GM04504 (cell line): ENCODE data around the gene PLEKHH1.

ENCODE experiments used
- DNase-seq: peaks from one replicate; pipeline ENCODE4 v3.0.0-alpha.2; 2012; ENCODE audit warnings: low read depth

The PLEKHH1 gene

DNA sequence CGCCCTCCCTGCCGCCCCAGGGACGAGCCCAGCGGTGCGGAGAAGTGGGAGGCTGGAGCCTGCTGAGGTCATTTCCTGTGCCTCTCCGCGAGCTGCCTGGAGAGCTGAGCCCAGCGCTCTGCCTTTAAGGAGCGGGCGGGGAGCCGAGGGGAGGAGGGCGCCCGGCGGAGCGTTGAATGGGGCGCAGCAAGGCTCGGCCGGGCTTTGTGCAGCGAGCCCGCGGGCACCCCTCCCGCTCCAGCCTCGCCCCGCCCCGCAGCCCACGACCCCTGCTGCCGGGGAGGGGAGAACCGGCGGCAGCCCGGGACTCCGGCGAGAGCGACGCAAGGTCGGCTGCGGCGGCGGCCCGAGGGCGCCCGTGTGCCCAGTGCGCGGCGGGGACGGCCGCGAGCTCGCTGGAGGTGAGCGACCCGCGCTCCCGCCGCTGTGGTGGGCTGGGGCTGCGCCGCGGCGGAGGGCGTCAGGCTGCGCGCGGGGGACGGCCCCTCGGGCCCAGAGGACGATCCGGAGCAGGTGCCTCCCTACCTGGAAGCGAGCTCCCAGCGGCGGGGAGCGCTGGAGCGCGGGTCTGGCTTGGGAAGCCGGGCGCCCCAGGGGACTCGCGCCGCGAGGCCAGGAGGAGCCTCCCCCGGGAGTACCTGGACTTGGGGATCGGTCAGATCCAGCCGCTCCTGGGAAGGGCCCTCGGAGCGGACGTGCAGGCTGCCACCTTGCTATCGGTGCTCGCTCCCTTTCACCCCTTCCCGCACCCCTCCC, at the start of gene PLEKHH1:
Gene PLEKHH1 (plus strand): TSS at position 293 of the 756 bp plus-strand sequence. CDS start 8,578 bp downstream, outside the sequence.
- DNase-seq: peak; percentile 22

DNA sequence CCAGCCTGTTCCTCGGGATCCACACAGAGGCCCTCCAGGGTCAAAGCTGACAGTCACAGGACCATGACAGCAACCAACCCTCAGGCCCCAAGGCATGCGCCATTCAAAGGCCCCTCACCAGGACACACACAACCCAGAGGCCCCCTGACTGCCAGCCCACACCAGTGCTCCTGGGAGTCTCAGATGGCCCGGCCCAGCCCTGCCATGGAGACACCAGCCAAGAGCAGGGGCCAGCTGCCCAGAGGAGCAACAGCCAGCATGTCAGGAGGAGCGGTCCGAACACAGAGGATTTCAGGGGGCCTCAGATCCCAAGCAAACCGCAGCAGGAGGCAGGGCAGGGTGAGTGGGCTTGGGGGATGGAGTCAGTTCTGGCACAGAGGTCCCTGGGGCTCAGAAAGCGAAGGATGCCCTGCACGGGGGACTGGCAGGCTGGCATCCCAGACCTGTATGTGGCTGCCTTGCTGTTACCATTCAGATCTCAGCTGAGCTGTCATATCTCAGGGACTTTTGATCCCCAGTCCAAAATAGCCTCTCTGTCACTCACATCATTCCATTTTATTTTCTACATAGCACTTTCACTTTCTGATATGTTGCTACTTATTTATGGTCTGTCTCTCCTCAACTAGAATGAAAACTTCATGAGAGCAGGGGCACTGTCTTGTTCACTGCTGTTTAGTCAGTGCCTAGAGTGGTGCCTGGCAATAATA, 49.4 kb upstream of the PLEKHH1 start:
- DNase-seq: no peak

DNA sequence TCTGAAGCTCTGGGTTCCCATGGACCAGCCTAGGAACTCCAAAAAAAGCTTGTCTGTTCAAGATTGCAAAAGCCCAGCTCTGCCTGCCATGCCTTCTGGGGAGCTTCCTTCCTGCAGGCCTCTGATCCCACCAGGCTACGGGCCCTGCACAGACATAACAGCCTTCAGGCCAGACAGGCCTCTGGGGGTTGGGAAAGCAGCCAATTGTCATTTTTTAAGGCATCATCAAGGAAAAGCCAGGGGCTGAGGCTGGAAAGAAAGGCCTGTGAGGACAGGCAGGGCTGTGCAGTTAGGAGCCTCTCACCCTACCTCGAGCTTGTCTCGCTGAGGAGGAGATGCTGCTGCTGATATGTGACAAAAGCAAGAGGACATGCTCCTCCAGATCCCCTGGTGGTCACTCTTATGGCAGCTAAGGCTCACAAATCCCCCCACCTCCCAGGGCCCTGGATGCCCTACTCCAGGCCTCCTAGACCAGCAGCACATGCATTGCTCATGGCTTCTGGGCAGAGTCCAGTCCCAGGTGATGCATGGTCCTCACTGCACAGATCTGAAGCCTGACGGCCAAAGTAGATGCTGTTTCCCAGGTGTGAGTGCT, 47.5 kb upstream of the PLEKHH1 start:
- DNase-seq: no peak

DNA sequence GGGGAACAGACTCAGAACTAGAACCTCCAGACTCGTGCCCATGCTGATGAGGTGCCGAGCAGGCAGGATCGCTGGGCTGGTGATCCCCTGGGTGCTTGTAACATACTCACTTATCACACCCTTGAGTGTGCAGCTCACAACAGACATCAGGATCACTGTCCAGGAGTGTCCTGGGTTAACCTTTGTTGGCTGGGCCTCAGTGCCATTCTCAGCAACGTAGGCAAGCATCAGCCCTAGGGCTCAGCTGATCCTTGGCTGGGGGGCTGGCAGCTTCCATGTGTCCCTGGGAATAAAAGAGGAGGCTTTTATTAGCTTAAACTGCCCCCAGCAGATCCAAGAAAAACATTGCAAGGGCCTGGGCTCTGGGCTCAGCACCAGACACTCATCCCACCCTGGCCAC, 46.2 kb upstream of the PLEKHH1 start:
- DNase-seq: no peak

DNA sequence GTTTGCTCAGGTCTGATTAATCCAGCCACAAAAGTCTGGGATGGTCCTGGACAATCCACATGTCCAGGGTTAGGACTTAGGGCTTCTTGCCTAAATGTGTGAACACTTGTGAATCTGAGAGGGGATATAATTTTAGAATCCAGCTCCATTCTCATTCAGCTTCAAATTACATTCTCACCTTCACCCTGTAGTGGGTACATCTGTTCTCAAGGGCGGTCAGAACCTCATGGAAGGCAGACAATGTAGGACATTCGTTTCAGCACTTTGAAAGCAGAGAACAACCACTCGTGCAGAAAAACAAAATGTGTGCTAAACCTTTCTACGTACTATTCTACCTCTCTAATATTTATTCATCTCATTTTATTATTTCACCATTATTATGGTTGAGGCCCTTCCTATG, 45.8 kb upstream of the PLEKHH1 start:
- no peak for DNase-seq

DNA sequence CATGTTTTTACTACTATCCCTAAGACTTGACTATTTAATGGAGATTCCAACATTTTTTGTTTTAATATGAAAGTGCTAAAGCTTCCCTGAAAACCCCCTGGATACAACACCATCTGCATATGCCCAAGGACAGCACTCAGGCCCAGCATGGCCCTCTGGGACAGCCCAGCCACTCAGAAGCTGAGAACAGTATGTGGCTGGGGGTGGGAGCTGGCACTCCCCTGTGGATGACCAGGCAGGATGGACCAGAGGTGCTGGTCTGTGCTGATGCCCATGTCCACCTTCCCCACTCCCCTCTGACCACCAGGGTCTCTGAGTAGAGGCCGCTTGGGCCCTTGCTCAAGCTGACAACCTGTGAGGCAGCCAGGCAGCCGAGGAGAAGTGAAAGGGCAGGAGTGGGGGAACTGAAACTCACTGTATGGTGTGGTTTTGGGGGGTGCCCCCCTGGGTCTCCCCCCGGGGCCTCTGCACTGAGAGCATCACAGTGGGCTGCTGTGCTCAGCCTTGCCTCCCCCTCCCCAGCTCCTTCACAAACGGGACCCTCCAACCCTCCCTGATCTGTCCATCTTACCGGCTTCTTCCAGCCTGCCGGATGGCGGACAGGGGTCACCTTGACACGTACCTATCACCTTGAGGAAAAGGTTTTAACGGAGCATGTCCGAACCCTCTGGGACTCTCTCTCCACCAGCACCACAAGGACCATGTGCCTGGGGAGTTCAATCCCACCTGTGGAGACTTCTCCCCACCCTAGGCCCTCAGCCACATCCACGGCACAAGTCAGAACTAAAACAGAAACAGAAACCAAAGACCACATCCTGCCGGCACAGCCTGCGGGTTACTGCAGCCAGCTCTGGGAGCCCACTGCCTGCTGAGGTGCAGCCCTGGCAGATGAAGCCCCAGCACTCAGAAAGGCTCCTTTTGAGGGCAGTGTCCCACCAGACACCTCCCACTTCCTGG, 44.9 kb upstream of the PLEKHH1 start, which contains the start of gene TMEM229B:
Gene TMEM229B (minus strand): TSS at position 785 of the 957 bp plus-strand sequence. CDS start 14,798 bp downstream, outside the sequence.
- peak; percentile 10 for DNase-seq

DNA sequence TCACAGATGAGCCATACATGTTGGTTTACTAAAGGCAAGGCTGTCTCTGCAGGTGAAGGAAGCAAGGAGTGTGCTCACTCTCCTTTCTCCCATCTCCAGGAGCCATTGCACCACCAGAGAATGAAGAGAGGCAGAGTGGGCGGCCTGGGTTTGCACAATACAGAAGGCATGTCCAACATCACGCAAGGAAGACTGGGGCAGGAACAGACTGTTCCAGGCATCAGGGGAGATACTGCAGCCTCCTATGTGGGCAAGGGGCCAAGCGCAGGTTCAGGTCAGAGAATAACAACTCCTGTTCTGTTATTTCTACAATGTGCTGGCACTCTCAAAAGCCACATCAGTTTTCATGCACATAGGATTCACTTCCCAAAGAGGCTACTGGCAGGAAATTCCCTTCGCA, 42.9 kb upstream of the PLEKHH1 start:
- no peak for DNase-seq

DNA sequence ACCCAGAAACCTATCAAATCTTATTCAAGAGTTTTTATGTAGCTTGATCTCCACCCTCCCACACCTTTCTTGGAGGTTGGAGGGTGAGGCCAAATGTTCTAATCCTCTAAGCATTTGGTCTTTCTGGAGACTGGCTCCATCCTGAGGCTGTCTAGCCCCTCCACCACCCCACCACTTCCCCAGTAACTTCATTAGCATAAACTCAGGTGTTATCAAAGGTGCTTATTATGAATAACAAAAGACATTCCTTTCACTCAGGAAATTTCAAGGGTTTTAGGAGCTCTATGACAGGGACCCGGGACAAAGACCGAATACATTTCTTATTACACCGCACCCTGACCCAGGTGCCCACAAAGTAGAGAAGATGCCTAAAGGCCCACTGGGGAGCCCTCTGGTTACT, 41.8 kb upstream of the PLEKHH1 start:
- no peak for DNase-seq

DNA sequence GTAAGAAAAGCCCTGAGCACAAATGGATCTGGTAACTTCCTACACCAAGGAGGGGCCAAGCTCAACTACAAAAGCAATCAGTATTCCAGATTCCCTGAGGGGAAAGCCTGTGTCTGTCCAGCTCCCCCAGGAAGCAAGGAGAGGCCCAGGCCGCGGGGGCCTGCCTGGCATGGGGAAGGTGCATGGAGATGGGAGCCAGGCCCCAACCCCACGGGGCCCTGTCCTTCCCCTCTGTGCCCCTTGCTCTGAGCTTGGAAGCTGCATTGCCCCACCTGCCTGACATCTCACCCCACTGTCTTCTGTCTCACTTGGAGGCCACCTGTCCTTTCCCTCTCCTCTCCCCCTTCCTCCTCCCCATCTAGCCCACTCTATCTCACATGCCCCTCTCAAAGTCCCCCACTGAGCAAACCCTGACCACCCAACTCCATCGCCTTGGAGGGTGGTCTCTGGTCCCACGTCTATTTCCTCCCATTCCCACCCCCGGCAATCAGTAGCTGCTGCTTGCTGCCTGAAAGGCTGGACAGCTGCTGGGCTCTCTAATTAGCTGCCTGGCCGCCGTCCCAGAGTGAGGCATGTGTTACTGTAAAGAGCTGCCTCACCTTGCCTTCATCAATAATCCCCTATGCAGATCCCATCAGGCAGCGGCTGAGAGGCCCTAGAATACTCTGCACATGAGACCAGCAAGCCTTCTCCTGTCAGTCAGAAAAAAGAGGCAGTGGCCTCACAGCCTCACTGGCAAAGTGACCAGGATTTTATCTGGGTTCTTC, 41.2 kb upstream of the PLEKHH1 start:
- no peak for DNase-seq

DNA sequence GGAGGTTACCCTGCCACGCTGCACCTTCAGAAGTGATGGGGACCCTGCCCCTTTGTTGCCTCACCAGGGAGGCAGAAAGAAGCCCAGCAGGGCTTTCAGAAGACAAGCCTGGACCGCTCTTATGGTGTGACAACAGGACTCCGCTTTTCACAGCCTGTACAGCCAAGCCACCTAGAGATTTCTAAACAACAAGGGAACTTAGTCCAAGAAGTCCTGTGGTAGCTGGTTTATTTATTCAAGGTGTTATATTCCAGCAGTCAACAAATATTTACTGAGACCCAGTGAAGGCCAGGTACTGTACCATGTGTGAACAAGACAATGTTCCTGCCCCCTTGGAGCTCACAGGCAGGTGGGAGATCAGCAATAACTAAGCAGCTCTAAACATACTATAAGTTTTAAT, 40.6 kb upstream of the PLEKHH1 start:
- DNase-seq: no peak

DNA sequence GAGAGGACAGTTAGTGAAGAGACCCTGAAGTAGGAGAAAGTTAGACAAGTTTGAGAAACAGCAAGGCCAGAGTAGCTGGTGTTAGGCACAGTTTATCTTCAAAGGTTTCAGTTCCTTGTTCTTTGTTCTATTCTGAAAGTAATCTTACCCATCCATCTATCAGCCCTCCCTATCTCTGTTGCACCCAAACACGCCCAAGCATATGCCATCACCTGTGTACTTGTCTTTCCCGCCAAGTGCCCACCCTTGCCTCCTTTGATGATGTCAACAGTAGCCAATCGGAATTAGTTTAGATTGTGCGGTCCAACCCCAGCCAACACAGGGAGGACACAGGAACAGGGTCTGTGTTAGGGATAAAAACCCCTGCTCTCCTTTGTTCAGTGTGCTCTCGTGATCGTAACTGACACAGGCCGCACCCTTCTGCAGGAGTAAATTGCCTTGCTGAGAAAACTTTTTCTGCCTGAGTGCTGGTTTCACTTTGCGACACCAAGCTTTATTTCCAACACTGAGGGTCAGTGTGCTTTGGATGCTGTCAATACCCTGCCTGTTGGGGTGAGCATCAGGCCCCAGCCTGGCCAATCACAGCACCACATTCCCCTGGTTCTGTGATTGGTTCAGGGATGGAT, 39.9 kb upstream of the PLEKHH1 start:
- no peak for DNase-seq

DNA sequence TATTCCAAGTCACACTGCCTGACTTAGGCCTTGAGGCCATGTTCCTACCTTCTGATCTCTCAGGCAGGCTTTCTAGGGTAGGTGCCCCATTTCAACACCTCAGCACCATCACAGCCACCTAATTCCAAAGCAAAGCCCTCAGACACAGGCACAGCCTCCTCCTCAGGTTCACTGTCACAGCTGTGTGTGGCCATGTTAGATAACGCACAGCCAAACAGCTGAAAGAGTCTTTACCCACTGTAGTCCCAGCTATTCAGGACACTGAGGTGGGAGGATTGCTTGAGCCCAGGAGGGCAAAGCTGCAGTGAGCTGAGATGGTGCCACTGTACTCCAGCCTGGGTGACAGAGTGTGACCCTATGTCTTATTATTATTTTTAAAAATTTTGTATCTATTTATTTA, 37.3 kb upstream of the PLEKHH1 start:
- no peak for DNase-seq

DNA sequence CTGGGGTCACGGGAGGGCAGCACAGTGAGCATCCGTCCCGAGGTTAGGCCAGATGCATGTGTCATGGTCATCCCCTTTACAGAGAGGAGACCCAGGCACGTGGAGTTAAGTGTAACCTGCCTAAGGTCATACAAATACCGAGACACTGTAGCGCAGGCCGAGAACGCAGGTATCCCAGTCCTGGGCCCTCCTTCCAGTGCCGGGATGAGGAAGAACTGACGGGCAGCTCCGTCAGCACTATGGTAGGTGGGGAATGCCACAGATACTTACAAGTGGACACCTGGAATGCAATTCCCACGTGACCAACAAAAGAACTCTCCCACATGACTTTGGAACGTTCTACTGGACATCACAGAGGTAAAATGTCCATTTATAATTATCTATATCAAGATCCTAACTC, 35.9 kb upstream of the PLEKHH1 start:
- no peak for DNase-seq

DNA sequence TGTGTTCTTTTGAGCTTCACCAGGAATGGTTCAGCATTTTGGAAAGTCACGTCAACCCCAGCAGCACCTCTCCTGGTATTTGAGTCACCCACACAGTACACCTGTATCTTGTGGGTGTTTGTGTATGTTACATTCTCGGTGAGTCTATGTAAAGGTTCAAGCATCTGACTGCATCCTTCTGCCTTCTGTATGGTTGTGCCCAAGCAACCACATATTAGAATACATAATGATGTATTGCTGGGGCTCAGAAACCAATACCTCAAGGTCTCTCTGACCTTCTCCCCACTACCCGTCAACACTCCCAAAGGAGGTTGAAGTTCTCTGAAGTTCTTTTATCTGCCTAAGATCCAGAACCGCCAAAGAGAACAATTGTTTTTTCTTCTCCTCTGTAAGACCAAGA, 35.4 kb upstream of the PLEKHH1 start:
- DNase-seq: no peak

DNA sequence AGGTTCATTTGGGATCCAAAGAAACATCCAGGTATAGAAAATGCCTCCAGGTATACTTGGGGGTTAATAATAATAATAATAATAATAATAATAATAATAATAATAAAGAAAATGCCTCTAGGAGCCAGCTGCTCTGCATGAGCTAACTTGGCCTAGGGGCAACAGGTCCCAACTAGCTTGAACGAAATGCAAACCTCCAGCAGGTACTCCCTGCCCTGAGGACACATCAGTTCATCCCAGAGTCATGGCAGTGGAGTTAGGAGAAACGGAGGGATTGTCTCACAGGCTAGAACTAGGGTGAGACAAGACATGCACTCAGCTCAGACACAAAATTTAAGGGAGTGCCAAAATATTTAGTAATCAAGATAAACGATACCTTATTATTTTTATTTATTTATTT, 32.1 kb upstream of the PLEKHH1 start:
- no peak for DNase-seq

DNA sequence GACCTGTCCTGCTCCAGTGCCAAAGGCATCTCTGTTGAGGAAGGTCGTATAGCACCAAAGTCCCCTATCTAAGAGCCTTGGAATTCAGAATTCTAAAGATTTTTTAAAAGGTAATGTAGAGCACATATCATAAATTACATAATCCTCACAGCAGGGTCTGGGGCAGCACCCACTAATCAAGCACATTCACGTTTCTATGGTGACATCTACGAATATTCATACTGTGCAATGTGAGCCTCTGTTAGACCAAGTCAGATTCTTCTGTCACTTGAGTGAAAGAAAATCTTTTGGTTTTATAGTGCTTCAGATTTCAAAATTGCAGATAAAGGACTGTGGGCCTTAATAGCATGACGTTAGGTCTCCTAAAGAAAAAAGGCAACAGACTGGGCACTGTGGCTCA, 31.4 kb upstream of the PLEKHH1 start:
- no peak for DNase-seq

DNA sequence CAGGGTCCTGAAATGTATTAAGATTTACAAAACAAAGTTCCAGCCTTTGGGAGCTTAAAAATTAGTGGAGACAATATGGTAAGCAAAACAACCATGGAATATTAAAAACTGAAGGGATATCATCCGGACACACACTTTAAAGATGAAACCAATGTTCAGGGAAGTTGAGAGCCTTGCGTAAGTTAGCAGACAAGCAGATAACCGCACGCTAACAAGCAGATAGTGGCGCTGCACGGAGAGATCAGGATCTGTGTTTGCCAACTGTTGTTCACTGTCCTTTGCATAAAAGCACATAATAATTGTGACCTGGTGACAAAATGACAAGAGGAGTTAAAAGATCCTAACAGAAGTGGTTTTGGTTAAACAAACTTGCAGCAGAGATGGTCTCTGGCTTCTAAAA, 30.2 kb upstream of the PLEKHH1 start:
- no peak for DNase-seq

DNA sequence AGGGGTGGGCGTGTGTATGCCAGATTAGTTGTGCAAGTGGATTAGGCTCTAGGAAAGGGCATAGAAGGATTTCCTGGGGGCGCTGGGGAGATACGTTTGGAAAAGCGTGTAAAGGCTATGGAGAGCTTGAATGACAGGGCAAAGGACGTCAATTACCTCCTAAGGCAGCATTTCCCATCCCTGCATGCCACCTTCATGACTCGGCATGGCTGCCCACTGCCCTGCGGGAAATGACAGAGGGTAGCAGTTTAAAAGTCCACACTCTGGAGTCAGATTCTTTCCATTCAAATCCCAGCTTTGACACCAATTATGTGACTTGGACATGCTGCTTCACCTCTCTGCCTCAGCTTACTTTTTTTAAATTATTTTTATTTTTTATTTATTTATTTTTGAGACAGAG, 29.8 kb upstream of the PLEKHH1 start:
- DNase-seq: no peak

DNA sequence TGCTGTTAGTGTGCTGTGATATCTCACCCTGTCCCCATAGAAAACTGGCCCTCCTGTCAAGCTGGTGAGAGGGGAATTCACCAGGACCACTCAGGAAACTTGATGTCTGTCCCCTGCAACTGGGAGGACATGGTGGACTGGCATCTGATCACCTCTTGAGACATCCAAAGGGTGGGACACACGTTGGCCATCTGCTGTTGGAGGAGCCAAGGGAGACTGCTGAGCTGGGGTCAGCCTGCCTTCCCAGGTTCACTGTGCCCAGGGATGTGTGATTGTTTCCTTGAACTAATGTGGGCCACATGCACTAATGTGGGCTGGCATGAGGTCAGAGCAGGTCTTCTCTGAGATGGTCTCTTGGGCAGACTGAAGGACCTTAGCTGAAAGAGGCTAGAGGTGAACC, 27.8 kb upstream of the PLEKHH1 start:
- no peak for DNase-seq

DNA sequence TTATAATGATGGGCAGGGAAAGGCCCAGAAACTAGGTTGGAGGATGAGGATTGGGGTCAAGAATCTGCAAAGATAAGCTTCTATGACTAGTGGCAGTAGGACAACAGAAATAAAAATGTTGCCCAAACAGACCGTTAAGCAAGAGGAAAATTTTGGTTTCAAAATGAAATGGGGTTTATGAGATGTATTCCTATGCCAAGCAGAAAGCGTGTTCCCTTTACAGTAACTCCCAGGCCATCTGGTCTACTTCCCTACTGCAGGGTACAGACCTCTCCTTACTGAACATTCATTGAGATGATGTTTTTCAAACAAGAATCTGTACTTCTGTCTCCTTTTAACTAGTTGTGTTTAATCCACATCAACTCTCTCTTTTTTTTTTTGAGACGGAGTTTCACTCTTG, 24.1 kb upstream of the PLEKHH1 start:
- DNase-seq: no peak

DNA sequence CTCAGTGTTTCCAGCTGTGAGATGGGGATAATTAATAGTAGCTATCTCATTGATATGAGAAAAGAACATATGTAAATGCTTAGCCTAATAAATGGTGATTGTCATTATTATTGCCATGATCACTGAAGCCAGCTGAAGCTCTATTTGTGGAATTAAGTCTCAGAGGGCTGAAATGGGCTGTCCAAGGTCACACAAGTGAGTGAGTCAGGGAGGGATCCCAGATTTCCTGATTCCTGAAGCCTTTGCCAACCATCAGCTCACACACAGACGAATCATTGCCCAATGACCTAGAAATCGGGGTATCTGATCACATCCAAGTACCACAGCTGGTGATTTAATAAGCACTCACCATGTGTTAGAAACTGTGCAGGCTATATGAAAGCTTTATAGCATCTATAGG, 23.0 kb upstream of the PLEKHH1 start:
- no peak for DNase-seq
